Endodermal cell (in vitro differentiated cells): ENCODE data around the gene METTL8. TPM values are rescaled to one million over a fixed set of nuclear protein-coding genes. Genes with fewer than 3 reads are reported as not detected.
"Not testable (repeated sequence)": the region's sequence is repeated elsewhere in the genome, so short reads cannot be mapped to it uniquely, and the experiment has no call there.

Experiments used
- DNase-seq: peaks from one replicate; pipeline ENCODE4 v3.0.0-alpha.2; 2017
- H3K27ac ChIP-seq: 2 replicates; pipeline ENCODE4 v1.5.1; 2013; ENCODE audit warnings: mild to moderate bottlenecking, low read depth, low read length, moderate library complexity
- H3K27me3 ChIP-seq: 2 replicates; pipeline ENCODE4 v1.6.1; 2013; ENCODE audit warnings: mild to moderate bottlenecking, low read length, moderate library complexity; ENCODE audit not compliant: insufficient read depth, control insufficient read depth, poor library complexity, severe bottlenecking
- H3K36me3 ChIP-seq: 2 replicates; pipeline ENCODE4 v1.7.0; 2013; ENCODE audit warnings: mild to moderate bottlenecking, low read length, moderate library complexity; ENCODE audit not compliant: control insufficient read depth, insufficient read depth
- H3K4me1 ChIP-seq: one replicate; pipeline ENCODE4 v1.7.0; 2013; ENCODE audit warnings: low read length; ENCODE audit not compliant: control insufficient read depth, insufficient read depth
- H3K4me3 ChIP-seq: 2 replicates; pipeline ENCODE4 v1.5.1; 2013; ENCODE audit warnings: mild to moderate bottlenecking, low read length, moderate library complexity
- H3K9ac ChIP-seq: 2 replicates; pipeline ENCODE4 v1.6.1; 2013; ENCODE audit warnings: mild to moderate bottlenecking, low read length, moderate library complexity; ENCODE audit not compliant: poor library complexity, severe bottlenecking; ENCODE audit errors: extremely low read depth
- H3K9me3 ChIP-seq: 2 replicates; pipeline ENCODE4 v1.6.1; 2013; ENCODE audit warnings: mild to moderate bottlenecking, low read length, moderate library complexity; ENCODE audit not compliant: control insufficient read depth
- H3K27ac Mint-ChIP-seq: 2 replicates; pipeline ENCODE4 v1.8.0; 2020; ENCODE audit warnings: mixed read lengths
- H3K27me3 Mint-ChIP-seq: 2 replicates; pipeline ENCODE4 v1.8.0; 2021; ENCODE audit warnings: mild to moderate bottlenecking, mixed read lengths; ENCODE audit not compliant: insufficient read depth
- H3K36me3 Mint-ChIP-seq: 2 replicates; pipeline ENCODE4 v1.8.0; 2020; ENCODE audit warnings: low read depth, mixed read lengths
- H3K4me1 Mint-ChIP-seq: 2 replicates; pipeline ENCODE4 v1.8.0; 2020; ENCODE audit warnings: mixed read lengths
- H3K4me3 Mint-ChIP-seq: 2 replicates; pipeline ENCODE4 v1.8.0; 2020; ENCODE audit warnings: mild to moderate bottlenecking, moderate library complexity, mixed read lengths
- H3K9me3 Mint-ChIP-seq: 2 replicates; pipeline ENCODE4 v1.8.0; 2020; ENCODE audit warnings: mild to moderate bottlenecking, mixed read lengths
- CTCF ChIP-seq: fragments of 200-600 bp; sonication (generic); conservative IDR thresholded peaks from 2 replicates; pipeline ENCODE4 v1.5.0; 2021; ENCODE audit warnings: antibody characterized with exemption, mild to moderate bottlenecking
- WGBS, 2 experiments: methylation state at CpG; one replicate each; pipeline versions ENCODE4 v1.1.5 to v1.1.7; 2013; ENCODE audit warnings: missing lambda C conversion rate in 2 of 2, mixed read lengths in 1 of 2; ENCODE audit not compliant: insufficient coverage in 1 of 2, insufficient read length in 1 of 2; 5-methylcytosine and 5-hydroxymethylcytosine counted together
- total RNA-seq, 2 donors: library from RNA; stranded (reverse); fragmentation: NEBNext Ultra II Directional in 1 of 2; extraction: Animal tissue kit (Norgen Biotek cat#: 25700) in 1 of 2; gene quantifications; 2 replicates in 1 of 2; 3 replicates in 1 of 2; pipeline ENCODE4 v1.2.1, GENCODE V29; 2021

METTL8 gene
- total RNA-seq, 2 donors from 2014 or later, result 20.3 to 33.6 TPM

DNA sequence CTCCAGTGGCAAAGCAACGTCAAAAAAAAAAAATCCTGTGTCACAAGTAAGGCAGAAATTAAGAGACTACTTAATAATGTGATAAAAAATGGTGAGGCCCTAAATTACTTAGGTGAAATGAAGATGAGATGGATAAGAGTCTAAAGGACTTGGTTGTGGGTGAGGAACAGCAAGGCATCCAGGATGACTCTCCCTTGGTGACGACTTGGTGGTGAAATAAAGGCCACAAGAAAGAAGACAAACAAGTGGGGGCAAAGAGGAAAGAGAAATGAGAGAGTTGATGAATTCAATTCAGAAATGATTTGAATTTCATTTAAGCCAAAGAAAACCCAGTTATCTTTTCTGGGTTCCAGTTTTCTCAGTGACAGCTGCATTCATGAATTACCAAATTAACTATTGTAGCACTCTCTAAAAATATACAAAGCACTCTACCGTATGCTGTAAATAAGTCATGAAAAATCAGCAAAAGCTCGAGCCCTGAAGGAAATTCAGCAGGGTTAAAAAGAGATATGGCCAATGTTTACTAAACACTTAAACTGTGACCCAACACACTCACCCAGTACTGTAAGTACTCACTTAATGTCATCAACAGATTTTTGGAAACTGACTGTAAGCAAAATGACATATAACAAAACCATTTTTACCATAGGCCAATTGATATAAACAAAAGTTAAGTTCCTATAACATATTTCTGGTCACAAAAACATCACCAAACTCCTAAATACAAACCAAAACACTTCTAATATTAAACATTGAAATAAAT is 1.4 kb downstream of the METTL8 start:
- Histone ChIP-seq H3K9me3 (peaks cover 31% of the 10 kb centered on the region), H3K9ac (no peak overlapping the region), H3K4me3 (peak overlapping the region; percentile 79)

GRCh38 chr2:171431677-171432167 is 2.1 kb downstream of the METTL8 start:
- peak; percentile 56 for DNase-seq
- no peak for TF ChIP-seq CTCF
- no peak overlapping the region for H3K4me3 Mint-ChIP-seq
- peaks cover 39% of the 10 kb centered on the region for H3K4me1 Mint-ChIP-seq
- H3K27ac ChIP-seq, result no peak overlapping the region
- peaks cover 12% of the 10 kb centered on the region for H3K36me3 ChIP-seq
- H3K27me3 ChIP-seq, result no peaks in the 10 kb centered on the region
- H3K36me3 Mint-ChIP-seq, result peaks cover 22% of the 10 kb centered on the region
- peaks cover 37% of the 10 kb centered on the region for H3K9me3 ChIP-seq
- H3K27ac Mint-ChIP-seq, result peak overlapping the region; percentile 13
- H3K27me3 Mint-ChIP-seq, result no peaks in the 10 kb centered on the region
- no peak overlapping the region for H3K9ac ChIP-seq
- WGBS, 2 experiments, result 95 to 98% methylated on average over 7 to 9 of the region's 9 CpGs
- peaks cover 2% of the 10 kb centered on the region for H3K9me3 Mint-ChIP-seq
- H3K4me1 ChIP-seq, result no peaks in the 10 kb centered on the region
- H3K4me3 ChIP-seq, result no peak overlapping the region

More for the DNA sequence above, 1.4 kb downstream of the METTL8 start:
- no peak for DNase-seq
- Histone ChIP-seq H3K36me3 (peaks cover 18% of the 10 kb centered on the region), H3K4me1 (no peaks in the 10 kb centered on the region), H3K27me3 (no peaks in the 10 kb centered on the region), H3K27ac (no peak overlapping the region)
- no peaks in the 10 kb centered on the region for H3K27me3 Mint-ChIP-seq
- peaks cover 39% of the 10 kb centered on the region for H3K4me1 Mint-ChIP-seq
- peaks cover 2% of the 10 kb centered on the region for H3K9me3 Mint-ChIP-seq
- 89 to 96% methylated on average over 3 to 4 of the region's 4 CpGs for WGBS, 2 experiments
- H3K4me3 Mint-ChIP-seq, result peak overlapping the region; percentile 68
- H3K36me3 Mint-ChIP-seq, result peaks cover 23% of the 10 kb centered on the region
- no peak for TF ChIP-seq CTCF
- peak overlapping the region; percentile 83 for H3K27ac Mint-ChIP-seq

DNA sequence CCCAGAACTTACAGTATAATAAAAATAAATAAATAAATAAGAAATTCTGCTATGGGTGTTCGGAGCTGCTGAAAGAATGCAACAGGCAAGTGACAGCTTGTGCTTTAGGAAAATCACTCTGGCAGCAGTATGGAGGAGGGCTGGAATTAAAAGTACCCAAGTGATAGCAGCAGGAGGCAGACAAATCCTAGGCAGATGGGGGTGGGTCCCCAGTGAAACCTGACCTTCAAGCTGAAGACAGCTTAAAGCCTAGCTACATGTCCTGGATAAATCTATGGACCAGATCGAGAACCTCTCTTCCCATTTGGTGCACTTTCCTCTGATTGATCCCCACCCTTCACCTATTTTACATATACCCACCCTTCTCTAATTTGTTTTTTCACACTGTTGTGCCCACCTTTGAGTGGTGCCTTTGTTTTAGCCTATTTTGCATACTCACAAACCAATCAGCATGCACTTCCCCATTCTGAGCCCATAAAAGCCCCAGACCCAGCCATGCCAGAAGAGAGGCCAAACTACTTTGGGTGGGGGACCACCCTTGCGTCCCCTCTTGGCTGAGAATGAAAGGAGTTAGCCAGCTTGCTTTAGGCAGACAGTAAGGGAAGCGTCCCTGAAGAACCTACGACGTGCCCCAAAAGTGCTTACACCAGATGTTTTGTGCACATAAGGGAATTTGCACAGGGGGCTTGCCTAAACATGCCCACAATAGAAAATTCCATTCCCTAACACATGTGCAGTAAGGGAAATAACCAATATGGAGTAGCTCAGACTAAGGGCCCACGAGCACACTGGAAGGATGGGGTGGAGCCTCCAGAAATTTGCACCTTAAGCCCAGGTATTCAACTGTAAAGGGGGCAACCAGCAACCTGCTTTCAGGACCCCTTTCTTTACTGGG is 3.0 kb downstream of the METTL8 start:
- Mint-ChIP-seq H3K36me3 (peaks cover 17% of the 10 kb centered on the region), H3K4me3 (no peak overlapping the region), H3K9me3 (peaks cover 4% of the 10 kb centered on the region)

DNA sequence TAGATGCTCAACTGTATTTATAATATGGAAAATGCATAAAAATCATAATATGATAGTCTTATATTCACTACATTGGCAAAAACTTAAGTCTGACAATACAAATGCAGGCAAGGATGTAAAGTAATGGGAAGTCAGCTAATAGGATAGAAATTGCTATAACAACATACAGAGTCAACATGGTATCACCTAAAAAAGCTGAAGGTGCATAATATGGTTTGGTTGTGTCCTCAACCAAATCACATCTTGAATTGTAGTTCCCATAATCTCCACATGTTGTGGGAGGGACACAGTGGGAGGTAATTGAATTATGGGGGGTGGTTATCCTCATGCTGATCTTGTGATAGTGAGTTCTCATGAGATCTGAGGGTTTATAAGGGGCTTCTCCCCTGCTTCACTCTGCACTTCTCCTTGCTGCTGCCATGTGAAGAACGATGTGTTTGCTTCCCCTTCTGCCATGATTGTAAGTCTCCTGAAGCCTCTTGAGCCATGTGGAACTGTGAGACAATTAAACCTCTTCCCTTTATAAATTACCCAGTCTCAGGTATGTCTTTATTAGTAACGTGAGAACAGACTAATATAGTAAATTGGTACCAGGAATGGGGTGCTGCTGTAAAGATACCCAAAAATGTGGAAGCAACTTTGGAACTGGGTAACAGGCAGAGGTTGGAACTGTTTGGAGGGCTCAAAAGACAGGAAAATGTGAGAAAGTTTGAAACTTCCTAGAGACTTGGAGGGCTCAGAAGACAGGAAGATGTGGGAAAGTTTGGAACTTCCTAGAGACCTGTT is 10.9 kb downstream of the METTL8 start:
- Mint-ChIP-seq H3K36me3 (peaks cover 51% of the 10 kb centered on the region), H3K9me3 (peaks cover 41% of the 10 kb centered on the region)
- not testable (repeated sequence) for H3K36me3 ChIP-seq, DNase-seq, H3K27ac ChIP-seq, H3K4me1 Mint-ChIP-seq, H3K4me1 ChIP-seq, H3K4me3 ChIP-seq, H3K27me3 ChIP-seq, H3K27me3 Mint-ChIP-seq, H3K9ac ChIP-seq, H3K4me3 Mint-ChIP-seq, H3K27ac Mint-ChIP-seq
- WGBS, 2 experiments, result 89 to 95% methylated on average over 1 to 2 of the region's 2 CpGs
- H3K9me3 ChIP-seq, result peaks cover 60% of the 10 kb centered on the region

More for the DNA sequence above, 3.0 kb downstream of the METTL8 start:
- Histone ChIP-seq H3K36me3 (peaks cover 3% of the 10 kb centered on the region), H3K9me3 (peaks cover 39% of the 10 kb centered on the region), H3K9ac (no peak overlapping the region), H3K4me1 (no peaks in the 10 kb centered on the region), H3K27me3 (no peaks in the 10 kb centered on the region), H3K4me3 (peak overlapping the region; percentile 36), H3K27ac (no peak overlapping the region)
- Mint-ChIP-seq H3K27me3 (no peaks in the 10 kb centered on the region), H3K4me1 (peaks cover 39% of the 10 kb centered on the region), H3K27ac (no peak overlapping the region)
- TF ChIP-seq CTCF, result no peak
- 94 to 96% methylated on average over 5 to 7 of the region's 7 CpGs for WGBS, 2 experiments
- DNase-seq, result peak; percentile 57
